ENCODE measurements around the gene RTTN. TPM values are rescaled to one million over a fixed set of nuclear protein-coding genes. Genes with fewer than 3 reads are reported as not detected.
"Not testable (repeated sequence)": the region's sequence is repeated elsewhere in the genome, so short reads cannot be mapped to it uniquely, and the experiment has no call there.

RTTN gene, protein sequence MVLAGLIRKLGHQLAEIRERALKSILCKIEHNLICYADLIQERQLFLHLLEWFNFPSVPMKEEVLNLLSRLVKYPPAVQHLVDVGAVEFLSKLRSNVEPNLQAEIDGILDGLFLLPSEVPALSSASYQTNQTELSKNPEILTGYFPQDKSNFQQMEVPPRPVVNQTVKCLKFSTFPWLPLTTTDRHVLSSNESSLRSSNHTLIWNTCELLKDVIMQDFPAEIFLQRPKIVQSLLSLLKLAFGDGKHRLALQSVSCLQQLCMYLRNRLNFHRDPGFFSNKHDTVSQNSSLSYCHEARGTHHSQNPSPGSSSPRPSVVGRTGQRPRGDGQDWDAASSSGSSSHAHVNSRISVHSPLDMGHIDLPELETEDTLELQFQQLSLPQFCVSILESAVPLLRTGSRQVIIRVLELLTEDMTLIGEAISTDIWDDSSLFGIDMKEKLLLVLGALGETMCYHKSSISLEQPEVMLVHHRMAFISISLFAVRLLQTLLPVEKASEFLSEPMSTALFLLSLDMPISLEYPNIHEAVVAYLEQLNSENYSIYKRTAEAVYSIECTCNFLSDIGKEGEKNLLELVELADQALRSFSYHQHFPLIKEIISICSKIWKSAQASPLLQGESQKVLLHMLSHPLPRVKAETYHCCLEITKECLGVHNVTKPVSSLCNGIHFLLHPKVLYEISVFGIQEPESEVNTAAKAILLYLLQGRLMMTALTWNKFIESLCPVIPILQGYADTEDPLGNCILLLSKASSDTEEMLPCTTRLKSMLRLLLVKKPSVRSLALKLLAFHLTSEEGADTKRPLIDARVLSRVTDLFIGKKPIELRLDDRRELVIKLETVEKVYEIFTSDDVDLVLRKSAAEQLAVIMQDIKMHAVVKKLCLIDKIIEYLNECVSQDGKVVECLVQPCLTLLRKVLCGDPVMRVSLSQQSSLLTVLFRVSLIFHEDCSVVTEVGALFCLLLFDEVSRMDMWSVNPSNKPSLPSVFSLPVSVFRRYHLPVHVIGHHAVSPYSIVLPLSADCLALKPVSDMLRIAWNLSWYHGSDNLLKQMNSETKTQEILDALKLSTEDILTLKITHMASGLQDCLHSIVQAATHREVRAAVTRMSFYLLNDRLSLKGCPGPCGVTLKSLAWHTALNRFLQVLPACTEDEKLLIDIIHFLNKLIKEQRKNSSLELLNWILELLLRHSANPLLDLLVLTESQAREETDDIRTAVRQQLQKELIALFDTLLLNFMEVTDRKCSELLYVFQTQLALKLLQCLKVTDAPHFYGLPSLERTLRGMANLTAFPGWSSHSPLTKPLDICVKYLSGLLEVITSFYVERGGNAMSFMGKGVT (N-terminal part only)
- polyA plus RNA-seq (ENCODE audit: insufficient read length in 3 of 3): 10 to 100 TPM; 16.4 to 20.2 (median 19.0) TPM

DNA sequence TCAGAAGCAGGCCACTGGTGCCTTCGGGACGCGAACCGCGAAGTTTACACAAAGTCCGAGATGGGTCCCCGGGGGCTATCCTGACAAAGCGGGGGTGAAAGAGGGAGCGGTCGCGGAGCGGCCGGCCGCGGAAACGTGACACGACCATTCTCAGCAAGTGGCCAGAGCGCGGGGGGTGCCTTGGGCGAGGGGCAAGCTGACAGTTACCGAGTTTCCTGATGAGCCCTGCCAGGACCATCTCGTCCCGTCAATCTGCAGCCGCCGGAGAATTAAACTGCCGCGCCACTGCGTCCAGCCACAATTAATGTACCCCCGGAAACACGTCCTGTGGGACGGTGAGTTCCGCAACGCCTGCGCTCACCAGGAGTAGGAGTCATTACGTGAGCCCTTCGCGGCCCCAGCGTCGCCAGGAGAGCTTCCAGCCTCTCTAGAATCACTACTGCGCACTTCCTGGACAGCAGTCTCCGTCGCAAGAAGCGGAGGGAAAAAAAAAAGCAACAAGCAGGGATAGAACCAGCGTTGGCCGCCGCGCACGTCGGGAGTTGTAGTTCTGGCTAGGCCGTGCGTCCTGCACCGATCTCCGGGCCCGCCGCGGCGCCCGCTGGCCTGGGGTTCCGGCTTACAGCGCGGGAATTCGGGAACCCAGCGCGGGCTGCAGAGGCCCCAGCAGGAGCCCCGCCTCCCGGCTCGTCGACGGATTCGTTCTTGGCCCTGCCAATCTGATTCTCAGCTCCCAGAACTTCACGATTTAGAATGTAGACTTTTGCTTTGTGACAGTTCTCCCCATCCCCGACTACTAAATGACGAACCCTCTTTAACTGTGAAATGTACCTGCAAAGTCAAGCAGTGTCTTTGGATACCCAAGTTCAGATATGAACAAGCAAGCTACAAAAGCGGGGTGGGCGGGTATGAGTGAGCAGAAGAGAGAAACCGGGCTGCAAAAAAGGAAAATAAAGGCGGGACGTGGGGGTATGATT, at the start of gene RTTN:
RTTN (minus strand) TSS at position 267 of the 977 bp plus-strand sequence; CDS start at position 238, 29 bp downstream.
- peak; percentile 93 to 94 (median 93) for DNase-seq (ENCODE audit: low read depth in 3 of 3, low spot score in 2 of 3)

GRCh38 chr18:70250781-70251180, 45.3 kb upstream of the RTTN start:
- no peak for DNase-seq (ENCODE audit: low read depth in 3 of 3, low spot score in 2 of 3)

DNA sequence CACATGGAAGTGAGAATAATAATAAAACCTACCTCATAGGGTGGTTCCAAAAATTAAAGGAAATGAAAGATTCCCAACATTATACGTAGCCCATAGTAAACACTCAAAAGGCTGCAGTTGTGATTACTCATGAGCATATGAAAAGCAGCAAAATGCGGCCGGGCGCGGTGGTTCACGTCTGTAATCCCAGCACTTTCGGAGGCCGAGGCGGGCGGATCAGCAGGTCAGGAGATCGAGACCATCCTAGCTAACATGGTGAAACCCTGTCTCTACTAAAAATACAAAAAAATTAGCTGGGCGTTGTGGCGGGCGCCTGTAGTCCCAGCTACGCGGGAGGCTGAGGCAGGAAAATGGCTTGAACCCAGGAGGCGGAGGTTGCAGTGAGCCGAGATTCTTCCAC, 44.4 kb upstream of the RTTN start:
- not testable (repeated sequence) for DNase-seq (ENCODE audit: low read depth in 3 of 3, low spot score in 2 of 3)

- DNase-seq (ENCODE audit: low read depth in 3 of 3, low spot score in 2 of 3): no peak
Observed at GRCh38 chr18:70249118-70249517, 43.6 kb upstream of the RTTN start.

GRCh38 chr18:70246061-70246466, 40.6 kb upstream of the RTTN start:
- no peak for DNase-seq (ENCODE audit: low read depth in 3 of 3, low spot score in 2 of 3)

DNA sequence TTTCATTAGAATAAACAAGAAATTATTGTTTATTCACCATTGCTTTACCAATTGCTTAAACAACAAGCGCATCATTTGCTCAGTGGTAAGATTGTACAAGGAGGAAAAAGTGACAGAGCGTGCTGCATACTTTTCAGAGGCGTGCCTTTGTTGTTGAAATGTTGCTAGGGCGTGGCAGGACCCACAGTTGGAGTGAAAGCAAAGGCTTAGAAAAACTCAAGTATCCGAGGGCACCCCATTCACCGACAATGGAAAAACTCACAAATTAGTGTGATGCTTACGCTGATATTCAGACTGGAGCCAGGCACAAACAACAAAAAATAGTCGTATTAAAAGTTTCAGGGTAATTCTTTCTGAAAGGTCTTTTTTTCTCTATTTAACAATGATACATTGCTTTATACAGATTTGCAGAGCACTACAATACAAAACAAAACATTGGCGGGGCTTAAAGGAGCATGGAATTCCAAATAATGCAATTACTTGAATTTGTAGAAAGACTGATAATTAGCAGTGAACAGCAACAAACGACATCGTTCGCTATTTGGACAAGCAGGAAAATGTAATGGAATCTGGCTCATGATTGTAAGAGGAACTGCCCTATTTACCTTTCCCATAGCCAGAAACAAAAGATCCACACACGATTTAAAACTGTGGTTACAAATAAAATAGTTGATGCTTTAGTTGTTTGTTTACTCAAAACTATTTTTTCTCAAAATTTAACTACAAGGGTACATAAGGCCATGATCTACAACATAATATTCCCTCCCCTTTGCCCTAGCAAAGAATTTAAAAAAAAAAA, 37.8 kb upstream of the RTTN start:
- DNase-seq (ENCODE audit: low read depth in 3 of 3, low spot score in 2 of 3): no peak

DNA sequence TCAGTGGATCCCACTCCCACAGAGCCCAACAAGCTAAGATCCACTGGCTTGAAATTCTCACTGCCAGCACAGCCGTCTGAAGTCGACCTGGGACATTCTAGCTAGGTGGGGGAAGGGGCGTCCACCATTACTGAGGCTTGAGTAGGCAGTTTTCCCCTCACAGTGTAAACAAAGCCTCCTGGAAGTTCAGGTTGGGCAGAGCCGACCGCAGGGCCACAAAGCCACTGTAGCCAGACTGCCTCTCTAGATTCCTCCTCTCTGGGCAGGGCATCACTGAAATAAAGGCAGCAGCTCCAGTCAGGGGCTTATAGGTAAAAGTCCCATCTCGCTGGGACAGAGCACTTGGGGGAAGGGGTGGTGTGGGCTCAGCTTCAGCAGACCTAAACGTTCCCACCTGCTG, 31.4 kb upstream of the RTTN start:
- not testable (repeated sequence) for DNase-seq (ENCODE audit: low read depth in 3 of 3, low spot score in 2 of 3)

DNA sequence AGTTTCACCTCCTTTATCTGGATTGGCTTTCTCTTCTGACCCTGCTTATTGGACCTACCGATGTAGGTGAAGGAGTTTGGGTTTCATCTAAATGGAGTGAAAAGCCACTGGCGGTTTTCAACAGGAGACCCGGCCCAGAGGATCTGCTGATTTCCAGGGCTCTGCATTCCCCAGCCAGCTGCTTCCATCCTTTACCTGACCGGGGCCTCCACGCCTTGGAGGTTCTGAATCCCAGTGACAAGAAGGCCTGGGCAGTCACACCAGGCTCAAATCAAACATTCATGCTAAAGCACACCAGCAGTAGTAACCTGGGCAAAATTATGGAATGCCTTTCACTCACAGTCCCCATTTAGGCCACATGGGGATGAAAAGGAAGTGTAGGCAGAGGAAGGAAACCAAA, 30.0 kb upstream of the RTTN start:
- no peak for DNase-seq (ENCODE audit: low read depth in 3 of 3, low spot score in 2 of 3)

DNA sequence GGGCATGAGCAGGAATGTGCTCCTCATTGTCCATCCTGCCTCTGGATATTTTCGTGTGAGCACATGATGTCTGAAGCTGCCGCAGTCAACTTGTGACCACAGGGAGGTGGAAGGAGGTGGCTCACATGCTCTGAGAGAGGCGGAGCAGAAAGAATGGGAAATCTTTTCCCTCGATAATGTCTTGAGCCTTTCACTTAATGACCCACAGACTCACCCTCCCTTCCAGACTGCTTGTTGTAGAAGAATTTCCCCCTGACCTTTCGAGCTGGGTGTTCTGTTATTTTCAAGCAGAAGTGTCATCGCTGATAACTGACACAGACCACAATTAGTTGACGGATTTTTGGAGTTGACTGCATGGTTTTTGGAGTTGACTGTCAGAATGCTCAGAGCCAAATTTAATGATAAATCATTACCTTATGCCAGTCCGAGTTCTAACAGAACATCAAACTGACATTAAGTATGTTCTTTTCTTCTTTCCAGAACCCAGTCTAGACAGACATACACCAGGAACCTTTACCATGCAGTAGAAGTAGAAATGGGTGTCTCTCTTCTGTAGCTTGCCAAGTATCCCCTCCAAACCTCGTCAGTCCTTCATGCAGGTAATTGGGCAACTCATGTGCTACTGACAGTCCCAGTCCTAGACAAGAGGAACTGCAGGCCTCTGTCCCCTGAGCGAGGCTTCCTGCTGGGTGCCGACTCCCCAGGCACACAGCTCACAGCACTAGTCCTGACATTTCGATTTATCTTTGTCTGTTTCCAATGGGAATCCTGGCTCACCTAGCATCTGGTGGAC, 29.4 kb upstream of the RTTN start:
- DNase-seq (ENCODE audit: low read depth in 3 of 3, low spot score in 2 of 3): no peak

DNA sequence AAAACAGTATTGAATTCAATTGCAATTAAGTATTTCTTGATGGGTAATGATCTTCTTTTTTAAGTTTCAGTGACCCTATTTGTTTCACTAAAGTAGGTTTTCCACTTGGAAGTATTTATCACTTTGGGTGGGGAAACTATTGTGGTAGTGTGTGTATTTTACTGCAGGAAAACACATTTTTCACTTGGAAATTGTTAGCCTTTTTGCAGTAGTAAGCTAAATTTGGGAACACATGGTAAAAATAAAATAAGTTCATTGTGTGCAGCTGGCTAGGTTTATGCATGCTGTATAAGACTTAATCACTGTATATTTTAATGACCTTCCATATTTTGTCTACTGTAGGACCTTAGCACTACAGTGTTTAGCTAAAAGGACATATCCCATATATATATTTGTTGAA, 28.5 kb upstream of the RTTN start:
- DNase-seq (ENCODE audit: low read depth in 3 of 3, low spot score in 2 of 3): no peak

GRCh38 chr18:70232261-70232660, 26.8 kb upstream of the RTTN start:
- DNase-seq (ENCODE audit: low read depth in 3 of 3, low spot score in 2 of 3): no peak

DNA sequence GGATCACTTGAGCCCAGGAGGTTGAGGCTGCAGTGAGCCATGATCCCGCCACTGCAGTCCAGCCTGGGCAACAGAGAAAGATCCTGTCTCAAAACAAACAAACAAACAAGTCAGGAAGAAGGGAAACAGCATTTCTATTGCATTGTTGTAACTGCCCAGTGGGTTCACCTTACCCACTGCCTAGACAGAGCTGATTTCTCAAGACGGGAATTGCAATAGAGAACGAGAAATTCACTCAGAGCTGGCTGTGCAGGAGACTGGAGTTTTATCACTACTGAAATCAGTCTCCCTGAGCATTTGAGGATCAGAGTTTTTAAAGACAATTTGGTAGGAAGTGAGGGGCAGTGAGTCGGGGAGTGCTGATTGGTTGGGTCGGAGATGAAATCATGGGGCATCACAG, 24.2 kb upstream of the RTTN start:
- DNase-seq (ENCODE audit: low read depth in 3 of 3, low spot score in 2 of 3): no peak

DNA sequence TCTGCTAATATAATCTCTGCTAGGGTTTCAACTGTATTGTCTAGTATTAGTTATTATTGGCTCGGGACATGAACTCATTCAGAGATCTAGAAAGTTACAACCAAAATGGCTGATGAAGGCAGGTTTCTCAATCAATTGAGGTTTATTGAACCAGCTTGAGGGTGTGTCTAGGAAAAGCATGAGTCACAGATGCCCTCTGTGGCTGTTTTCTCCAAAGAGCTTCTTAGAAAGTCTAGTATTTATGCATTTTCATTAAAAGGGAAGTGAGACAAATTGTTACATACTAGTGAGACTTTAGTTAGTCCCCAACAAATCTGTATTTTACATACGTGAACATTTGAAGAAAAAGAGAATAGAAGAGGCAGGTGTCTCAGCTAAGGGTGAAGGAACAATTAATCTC, 23.0 kb upstream of the RTTN start:
- DNase-seq (ENCODE audit: low read depth in 3 of 3, low spot score in 2 of 3): no peak

- no peak for DNase-seq (ENCODE audit: low read depth in 3 of 3, low spot score in 2 of 3)
Observed at GRCh38 chr18:70227438-70227837, 22.0 kb upstream of the RTTN start.

GRCh38 chr18:70221915-70222278, 16.4 kb upstream of the RTTN start:
- DNase-seq (ENCODE audit: low read depth in 3 of 3, low spot score in 2 of 3): no peak

GRCh38 chr18:70221156-70221914, 15.8 kb upstream of the RTTN start:
- no peak for DNase-seq (ENCODE audit: low read depth in 3 of 3, low spot score in 2 of 3)

DNA sequence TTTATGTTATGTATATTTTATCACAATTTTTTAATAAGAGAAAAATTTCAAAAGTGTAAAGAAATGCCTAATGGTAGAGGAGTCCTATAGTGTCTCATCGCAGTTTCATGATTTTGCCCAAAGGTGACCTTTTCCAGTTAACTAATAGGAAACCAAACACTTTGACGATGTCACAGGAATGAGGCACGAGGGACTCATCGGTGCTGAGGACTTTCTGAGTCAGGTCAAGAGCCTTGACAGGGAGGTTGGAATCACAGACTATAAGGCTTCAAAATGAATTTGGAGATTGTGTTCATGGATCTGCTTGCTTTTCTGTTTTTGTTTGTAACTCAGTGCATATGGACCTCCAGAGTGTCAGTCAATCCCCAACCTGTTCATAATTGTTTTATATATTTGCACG, 15.1 kb upstream of the RTTN start:
- no peak for DNase-seq (ENCODE audit: low read depth in 3 of 3, low spot score in 2 of 3)
